ENCODE results near the gene HPS6. TPM values are rescaled to one million over a fixed set of nuclear protein-coding genes. Genes with fewer than 3 reads are reported as not detected.
"Not testable (repeated sequence)": the region's sequence is repeated elsewhere in the genome, so short reads cannot be mapped to it uniquely, and the experiment has no call there.

HPS6 gene
- polyA plus RNA-seq, 3 donors, result 2.9 to 27.3 (median 23.6) TPM

GRCh38 chr10:102033787-102034186 is 31.4 kb upstream of the HPS6 start:
- Mint-ChIP-seq H3K9me3 (no peaks in the 10 kb centered on the region), H3K36me3 (peaks cover 71 to 91% of the 10 kb centered on the region in 2 donors), H3K27ac (no peak overlapping the region), H3K4me1 (no peaks in the 10 kb centered on the region), H3K27me3 (ENCODE audit: low read depth in 3 of 3) (peaks cover 0 to 1% (median 0%) of the 10 kb centered on the region in 3 donors), H3K4me3 (no peak overlapping the region)
- no peak for TF ChIP-seq CTCF (IDR thresholded peaks at IDR 0.05)
- Histone ChIP-seq H3K27me3 (ENCODE audit: control insufficient read depth in 2 of 2, insufficient read depth in 2 of 2, low read length in 2 of 2) (no peaks in the 10 kb centered on the region), H3K4me2 (replicated peaks; ENCODE audit: extremely low read depth, low read length, poor library complexity, severe bottlenecking) (no peak overlapping the region), H4K20me1 (ENCODE audit: insufficient read depth, low read length) (peaks cover 6% of the 10 kb centered on the region), H3K79me2 (ENCODE audit: insufficient read depth, low read length) (no peaks in the 10 kb centered on the region), H3K4me3 (replicated peaks in 1 of 3; ENCODE audit: low read depth in 2 of 3, low read length in 3 of 3) (no peak overlapping the region), H3K9ac (ENCODE audit: insufficient read depth, low read length, poor library complexity, severe bottlenecking) (no peak overlapping the region), H3K4me1 (ENCODE audit: control insufficient read depth in 1 of 2, insufficient read depth in 2 of 2, low read length in 2 of 2) (no peaks in the 10 kb centered on the region), H3K27ac (ENCODE audit: low read depth in 1 of 2, low read length in 2 of 2) (no peak overlapping the region), H3K9me3 (replicated peaks in 1 of 2; ENCODE audit: control insufficient read depth in 1 of 2, insufficient read depth in 1 of 2, low read length in 2 of 2) (no peaks in the 10 kb centered on the region), H3K36me3 (replicated peaks in 1 of 2; ENCODE audit: control insufficient read depth in 1 of 2, insufficient read depth in 2 of 2, low read length in 2 of 2) (peaks cover 66 to 74% of the 10 kb centered on the region in 2 donors), H2AFZ (ENCODE audit: insufficient read depth, low read depth, low read length, poor library complexity, severe bottlenecking) (no peak overlapping the region)
- DNase-seq, result no peak
- WGBS (ENCODE audit: insufficient coverage), result no CpG with 5 or more reads among the region's 2 CpGs
- intact Hi-C loops (cut with micrococcal nuclease), result no loop called here

GRCh38 chr10:102035807-102036206 is 29.3 kb upstream of the HPS6 start:
- H3K27me3 ChIP-seq (ENCODE audit: control insufficient read depth in 2 of 2, insufficient read depth in 2 of 2, low read length in 2 of 2); H3K4me1 ChIP-seq (ENCODE audit: control insufficient read depth in 1 of 2, insufficient read depth in 2 of 2, low read length in 2 of 2); H2AFZ ChIP-seq (ENCODE audit: insufficient read depth, low read depth, low read length, poor library complexity, severe bottlenecking); H3K27ac Mint-ChIP-seq; H3K4me3 Mint-ChIP-seq; H3K27me3 Mint-ChIP-seq (ENCODE audit: low read depth in 3 of 3); H3K9me3 ChIP-seq (replicated peaks in 1 of 2; ENCODE audit: control insufficient read depth in 1 of 2, insufficient read depth in 1 of 2, low read length in 2 of 2); H3K9me3 Mint-ChIP-seq; H3K4me2 ChIP-seq (replicated peaks; ENCODE audit: extremely low read depth, low read length, poor library complexity, severe bottlenecking); DNase-seq; H3K4me3 ChIP-seq (replicated peaks in 1 of 3; ENCODE audit: low read depth in 2 of 3, low read length in 3 of 3); H3K27ac ChIP-seq (ENCODE audit: low read depth in 1 of 2, low read length in 2 of 2); H3K9ac ChIP-seq (ENCODE audit: insufficient read depth, low read length, poor library complexity, severe bottlenecking); H3K4me1 Mint-ChIP-seq; intact Hi-C loops (cut with micrococcal nuclease): not testable (repeated sequence)
- Histone ChIP-seq H3K79me2 (ENCODE audit: insufficient read depth, low read length) (peaks cover 12% of the 10 kb centered on the region), H3K36me3 (replicated peaks in 1 of 2; ENCODE audit: control insufficient read depth in 1 of 2, insufficient read depth in 2 of 2, low read length in 2 of 2) (peaks cover 57 to 74% of the 10 kb centered on the region in 2 donors), H4K20me1 (ENCODE audit: insufficient read depth, low read length) (peaks cover 26% of the 10 kb centered on the region)
- 95% methylated on average over 6 of the region's 33 CpGs for WGBS (ENCODE audit: insufficient coverage)
- H3K36me3 Mint-ChIP-seq, result peaks cover 67 to 87% of the 10 kb centered on the region in 2 donors

All from CD14-positive monocyte (primary cell).